ENCODE measurements around the gene PLPP7.

PLPP7 gene

GRCh38 chr9:131306397-131307004 is 17.0 kb downstream of the PLPP7 start:
- no peak overlapping the region for H3K4me3 ChIP-seq (ENCODE audit: low read depth, low read length)
- DNase-seq (ENCODE audit: low read depth): no peak
- no peak for TF ChIP-seq CTCF (IDR thresholded peaks at IDR 0.05; ENCODE audit: low read depth, low read length, missing control alignments)

- no peak overlapping the region for H3K4me3 ChIP-seq (ENCODE audit: low read depth, low read length)
- DNase-seq (ENCODE audit: low read depth): no peak
- no peak for TF ChIP-seq CTCF (IDR thresholded peaks at IDR 0.05; ENCODE audit: low read depth, low read length, missing control alignments)
Measured at GRCh38 chr9:131307974-131308373, 18.5 kb downstream of the PLPP7 start.

- no peak for DNase-seq (ENCODE audit: low read depth)
- no peak overlapping the region for H3K4me3 ChIP-seq (ENCODE audit: low read depth, low read length)
- TF ChIP-seq CTCF (IDR thresholded peaks at IDR 0.05; ENCODE audit: low read depth, low read length, missing control alignments): no peak
Measured at GRCh38 chr9:131308452-131308851, 18.9 kb downstream of the PLPP7 start.

GRCh38 chr9:131308906-131309529 is 19.5 kb downstream of the PLPP7 start:
- no peak for TF ChIP-seq CTCF (IDR thresholded peaks at IDR 0.05; ENCODE audit: low read depth, low read length, missing control alignments)
- H3K4me3 ChIP-seq (ENCODE audit: low read depth, low read length): no peak overlapping the region
- no peak for DNase-seq (ENCODE audit: low read depth)

- no peak overlapping the region for H3K4me3 ChIP-seq (ENCODE audit: low read depth, low read length)
- no peak for DNase-seq (ENCODE audit: low read depth)
- no peak for TF ChIP-seq CTCF (IDR thresholded peaks at IDR 0.05; ENCODE audit: low read depth, low read length, missing control alignments)
Measured at GRCh38 chr9:131309530-131310276, 20.2 kb downstream of the PLPP7 start.

- TF ChIP-seq CTCF (IDR thresholded peaks at IDR 0.05; ENCODE audit: low read depth, low read length, missing control alignments): peak; percentile 28
- no peak overlapping the region for H3K4me3 ChIP-seq (ENCODE audit: low read depth, low read length)
- DNase-seq (ENCODE audit: low read depth): no peak
Measured at GRCh38 chr9:131310833-131311554, 21.5 kb downstream of the PLPP7 start.

All from GM12864 (cell line).